ENCODE data around the gene DPP6.

GRCh38 chr7:154886591-154886990 lies 834.4 kb downstream of the DPP6 start:
- TF ChIP-seq, protein P1, sequence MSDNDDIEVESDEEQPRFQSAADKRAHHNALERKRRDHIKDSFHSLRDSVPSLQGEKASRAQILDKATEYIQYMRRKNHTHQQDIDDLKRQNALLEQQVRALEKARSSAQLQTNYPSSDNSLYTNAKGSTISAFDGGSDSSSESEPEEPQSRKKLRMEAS (IDR thresholded peaks at IDR 0.05): no peak
- TF ChIP-seq EP300 (IDR thresholded peaks at IDR 0.05) (no peak), ELK1 (IDR thresholded peaks at IDR 0.05; ENCODE audit: low read depth, low read length) (no peak), POLR2A (IDR thresholded peaks at IDR 0.05; ENCODE audit: low read length) (no peak), RAD21 (conservative IDR thresholded peaks at IDR 0.05 in 1 of 2, IDR thresholded peaks at IDR 0.05 in 1 of 2) (no peak), USF2 (IDR thresholded peaks at IDR 0.05) (no peak), CHD4 (IDR thresholded peaks at IDR 0.05; ENCODE audit: borderline replicate concordance) (no peak), CEBPB (IDR thresholded peaks at IDR 0.05) (no peak), KDM1A (IDR thresholded peaks at IDR 0.05; ENCODE audit: low read depth) (no peak), MYC (IDR thresholded peaks at IDR 0.05; ENCODE audit: borderline replicate concordance, low read length) (no peak)
- TF ChIP-seq, protein P2, sequence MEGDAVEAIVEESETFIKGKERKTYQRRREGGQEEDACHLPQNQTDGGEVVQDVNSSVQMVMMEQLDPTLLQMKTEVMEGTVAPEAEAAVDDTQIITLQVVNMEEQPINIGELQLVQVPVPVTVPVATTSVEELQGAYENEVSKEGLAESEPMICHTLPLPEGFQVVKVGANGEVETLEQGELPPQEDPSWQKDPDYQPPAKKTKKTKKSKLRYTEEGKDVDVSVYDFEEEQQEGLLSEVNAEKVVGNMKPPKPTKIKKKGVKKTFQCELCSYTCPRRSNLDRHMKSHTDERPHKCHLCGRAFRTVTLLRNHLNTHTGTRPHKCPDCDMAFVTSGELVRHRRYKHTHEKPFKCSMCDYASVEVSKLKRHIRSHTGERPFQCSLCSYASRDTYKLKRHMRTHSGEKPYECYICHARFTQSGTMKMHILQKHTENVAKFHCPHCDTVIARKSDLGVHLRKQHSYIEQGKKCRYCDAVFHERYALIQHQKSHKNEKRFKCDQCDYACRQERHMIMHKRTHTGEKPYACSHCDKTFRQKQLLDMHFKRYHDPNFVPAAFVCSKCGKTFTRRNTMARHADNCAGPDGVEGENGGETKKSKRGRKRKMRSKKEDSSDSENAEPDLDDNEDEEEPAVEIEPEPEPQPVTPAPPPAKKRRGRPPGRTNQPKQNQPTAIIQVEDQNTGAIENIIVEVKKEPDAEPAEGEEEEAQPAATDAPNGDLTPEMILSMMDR (IDR thresholded peaks at IDR 0.05): no peak
- TF ChIP-seq, protein P3, sequence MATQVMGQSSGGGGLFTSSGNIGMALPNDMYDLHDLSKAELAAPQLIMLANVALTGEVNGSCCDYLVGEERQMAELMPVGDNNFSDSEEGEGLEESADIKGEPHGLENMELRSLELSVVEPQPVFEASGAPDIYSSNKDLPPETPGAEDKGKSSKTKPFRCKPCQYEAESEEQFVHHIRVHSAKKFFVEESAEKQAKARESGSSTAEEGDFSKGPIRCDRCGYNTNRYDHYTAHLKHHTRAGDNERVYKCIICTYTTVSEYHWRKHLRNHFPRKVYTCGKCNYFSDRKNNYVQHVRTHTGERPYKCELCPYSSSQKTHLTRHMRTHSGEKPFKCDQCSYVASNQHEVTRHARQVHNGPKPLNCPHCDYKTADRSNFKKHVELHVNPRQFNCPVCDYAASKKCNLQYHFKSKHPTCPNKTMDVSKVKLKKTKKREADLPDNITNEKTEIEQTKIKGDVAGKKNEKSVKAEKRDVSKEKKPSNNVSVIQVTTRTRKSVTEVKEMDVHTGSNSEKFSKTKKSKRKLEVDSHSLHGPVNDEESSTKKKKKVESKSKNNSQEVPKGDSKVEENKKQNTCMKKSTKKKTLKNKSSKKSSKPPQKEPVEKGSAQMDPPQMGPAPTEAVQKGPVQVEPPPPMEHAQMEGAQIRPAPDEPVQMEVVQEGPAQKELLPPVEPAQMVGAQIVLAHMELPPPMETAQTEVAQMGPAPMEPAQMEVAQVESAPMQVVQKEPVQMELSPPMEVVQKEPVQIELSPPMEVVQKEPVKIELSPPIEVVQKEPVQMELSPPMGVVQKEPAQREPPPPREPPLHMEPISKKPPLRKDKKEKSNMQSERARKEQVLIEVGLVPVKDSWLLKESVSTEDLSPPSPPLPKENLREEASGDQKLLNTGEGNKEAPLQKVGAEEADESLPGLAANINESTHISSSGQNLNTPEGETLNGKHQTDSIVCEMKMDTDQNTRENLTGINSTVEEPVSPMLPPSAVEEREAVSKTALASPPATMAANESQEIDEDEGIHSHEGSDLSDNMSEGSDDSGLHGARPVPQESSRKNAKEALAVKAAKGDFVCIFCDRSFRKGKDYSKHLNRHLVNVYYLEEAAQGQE (IDR thresholded peaks at IDR 0.05): no peak
- TF ChIP-seq, protein P4, sequence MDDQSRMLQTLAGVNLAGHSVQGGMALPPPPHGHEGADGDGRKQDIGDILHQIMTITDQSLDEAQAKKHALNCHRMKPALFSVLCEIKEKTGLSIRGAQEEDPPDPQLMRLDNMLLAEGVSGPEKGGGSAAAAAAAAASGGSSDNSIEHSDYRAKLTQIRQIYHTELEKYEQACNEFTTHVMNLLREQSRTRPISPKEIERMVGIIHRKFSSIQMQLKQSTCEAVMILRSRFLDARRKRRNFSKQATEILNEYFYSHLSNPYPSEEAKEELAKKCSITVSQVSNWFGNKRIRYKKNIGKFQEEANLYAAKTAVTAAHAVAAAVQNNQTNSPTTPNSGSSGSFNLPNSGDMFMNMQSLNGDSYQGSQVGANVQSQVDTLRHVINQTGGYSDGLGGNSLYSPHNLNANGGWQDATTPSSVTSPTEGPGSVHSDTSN (IDR thresholded peaks at IDR 0.05): no peak
